ENCODE measurements around the gene AOPEP. TPM values are rescaled to one million over a fixed set of nuclear protein-coding genes. Genes with fewer than 3 reads are reported as not detected.

The AOPEP gene
- total and polyA plus RNA-seq, 2 donors (not counting 3 experiments of a cell fraction or from before 2014, with no cell fraction given): 20.2 to 41.6 TPM

DNA sequence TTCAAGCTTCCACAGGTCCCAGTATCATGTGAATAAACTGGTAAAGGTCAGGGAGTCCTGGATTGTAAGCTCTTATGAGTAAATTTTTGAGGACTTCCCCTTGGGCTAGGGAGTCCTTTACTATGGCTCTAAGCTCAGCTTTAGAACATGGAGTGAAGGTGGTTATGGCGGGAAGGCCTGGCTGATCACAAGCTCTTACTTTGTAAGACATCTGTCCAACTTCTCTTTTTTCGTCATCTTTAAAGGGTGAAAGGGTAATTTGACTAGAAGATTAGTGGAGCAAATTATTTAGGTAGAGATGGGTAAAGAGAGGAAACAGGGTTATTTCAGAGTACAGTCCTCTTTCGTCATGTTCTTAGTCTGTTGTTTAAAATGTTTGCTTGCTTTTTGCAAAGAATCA, 155.4 kb downstream of the AOPEP start:
- H3K79me2 ChIP-seq (ENCODE audit: control insufficient read depth, insufficient read depth, low read length): no peaks in the 10 kb centered on the region
- no peak for DNase-seq (ENCODE audit: low read depth, low spot score)
- ChIA-PET POLR2A (no interaction called here), CTCF (interaction anchor here (1.4 to 2.2 kb wide), 2 partner anchors 10 to 201 kb away, joined by 5 read pairs; no protein-coding TSS in a partner anchor)
- intact Hi-C loops (cut with micrococcal nuclease): no loop called here
- no peaks in the 10 kb centered on the region for H3K9me3 ChIP-seq (replicated peaks; ENCODE audit: control insufficient read depth, insufficient read depth, low read length)
- H3K4me2 ChIP-seq (ENCODE audit: insufficient read depth, low read length): no peak overlapping the region
- no peak overlapping the region for H3K9ac ChIP-seq (replicated peaks; ENCODE audit: extremely low read depth, insufficient read depth, low read length)
- no peaks in the 10 kb centered on the region for H4K20me1 ChIP-seq (replicated peaks; ENCODE audit: control insufficient read depth, extremely low read depth, insufficient read depth, low read length)
- no peak overlapping the region for H3K4me3 ChIP-seq (replicated peaks in 1 of 3; ENCODE audit: insufficient read depth in 1 of 3, low read depth in 1 of 3, low read length in 3 of 3)
- no TSS peak for BruUV-seq (replicated peaks)
- H3K36me3 ChIP-seq (ENCODE audit: control insufficient read depth in 2 of 2, extremely low read depth in 1 of 2, insufficient read depth in 2 of 2, low read length in 2 of 2): no peaks in the 10 kb centered on the region
- H3K9me1 ChIP-seq (replicated peaks; ENCODE audit: control insufficient read depth, extremely low read depth, insufficient read depth, low read length): no peaks in the 10 kb centered on the region
- no peaks in the 10 kb centered on the region for H3K4me1 ChIP-seq (ENCODE audit: control insufficient read depth, extremely low read depth, insufficient read depth, low read length)
- no peak for FAIRE-seq
- dilution Hi-C loops (cut with MboI; ENCODE audit: extremely low pct_ligation_motif_present, low sequenced_read_pairs): no loop called here
- H3K27ac ChIP-seq (ENCODE audit: insufficient read depth, low read depth, low read length): no peak overlapping the region
- no peak overlapping the region for H2AFZ ChIP-seq (ENCODE audit: low read depth, low read length)
- TF ChIP-seq, protein P1, sequence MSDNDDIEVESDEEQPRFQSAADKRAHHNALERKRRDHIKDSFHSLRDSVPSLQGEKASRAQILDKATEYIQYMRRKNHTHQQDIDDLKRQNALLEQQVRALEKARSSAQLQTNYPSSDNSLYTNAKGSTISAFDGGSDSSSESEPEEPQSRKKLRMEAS (IDR thresholded peaks at IDR 0.05; ENCODE audit: insufficient read depth, insufficient read length): no peak
- TF ChIP-seq MYC (IDR thresholded peaks at IDR 0.05; ENCODE audit: low read depth, low read length) (no peak), GATA2 (IDR thresholded peaks at IDR 0.05; ENCODE audit: insufficient read depth, insufficient read length, low read depth, low read length) (no peak), EZH2 (IDR thresholded peaks at IDR 0.05; ENCODE audit: borderline replicate concordance, low read depth, low read length, severe bottlenecking) (no peak), POLR2AphosphoS5 (IDR thresholded peaks at IDR 0.05; ENCODE audit: insufficient read depth, low read depth, low read length) (no peak), JUN (IDR thresholded peaks at IDR 0.05; ENCODE audit: borderline replicate concordance, insufficient read depth, insufficient read length, low read depth) (no peak), FOS (IDR thresholded peaks at IDR 0.05; ENCODE audit: borderline replicate concordance, insufficient read depth, low read length) (no peak), POLR2A (IDR thresholded peaks at IDR 0.05; ENCODE audit: low read depth, low read length) (no peak)
- TF ChIP-seq, protein P2, sequence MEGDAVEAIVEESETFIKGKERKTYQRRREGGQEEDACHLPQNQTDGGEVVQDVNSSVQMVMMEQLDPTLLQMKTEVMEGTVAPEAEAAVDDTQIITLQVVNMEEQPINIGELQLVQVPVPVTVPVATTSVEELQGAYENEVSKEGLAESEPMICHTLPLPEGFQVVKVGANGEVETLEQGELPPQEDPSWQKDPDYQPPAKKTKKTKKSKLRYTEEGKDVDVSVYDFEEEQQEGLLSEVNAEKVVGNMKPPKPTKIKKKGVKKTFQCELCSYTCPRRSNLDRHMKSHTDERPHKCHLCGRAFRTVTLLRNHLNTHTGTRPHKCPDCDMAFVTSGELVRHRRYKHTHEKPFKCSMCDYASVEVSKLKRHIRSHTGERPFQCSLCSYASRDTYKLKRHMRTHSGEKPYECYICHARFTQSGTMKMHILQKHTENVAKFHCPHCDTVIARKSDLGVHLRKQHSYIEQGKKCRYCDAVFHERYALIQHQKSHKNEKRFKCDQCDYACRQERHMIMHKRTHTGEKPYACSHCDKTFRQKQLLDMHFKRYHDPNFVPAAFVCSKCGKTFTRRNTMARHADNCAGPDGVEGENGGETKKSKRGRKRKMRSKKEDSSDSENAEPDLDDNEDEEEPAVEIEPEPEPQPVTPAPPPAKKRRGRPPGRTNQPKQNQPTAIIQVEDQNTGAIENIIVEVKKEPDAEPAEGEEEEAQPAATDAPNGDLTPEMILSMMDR (IDR thresholded peaks at IDR 0.05; ENCODE audit: extremely low read depth in 1 of 2, insufficient read depth in 1 of 2, low read depth in 1 of 2, low read length in 2 of 2): no peak
- H3K27me3 ChIP-seq (ENCODE audit: control insufficient read depth in 2 of 2, insufficient read depth in 2 of 2, low read length in 2 of 2): no peaks in the 10 kb centered on the region

Measured in endothelial cell of umbilical vein (primary cell).